Measurements from ENCODE around the gene DLG2.

Gene DLG2

DNA sequence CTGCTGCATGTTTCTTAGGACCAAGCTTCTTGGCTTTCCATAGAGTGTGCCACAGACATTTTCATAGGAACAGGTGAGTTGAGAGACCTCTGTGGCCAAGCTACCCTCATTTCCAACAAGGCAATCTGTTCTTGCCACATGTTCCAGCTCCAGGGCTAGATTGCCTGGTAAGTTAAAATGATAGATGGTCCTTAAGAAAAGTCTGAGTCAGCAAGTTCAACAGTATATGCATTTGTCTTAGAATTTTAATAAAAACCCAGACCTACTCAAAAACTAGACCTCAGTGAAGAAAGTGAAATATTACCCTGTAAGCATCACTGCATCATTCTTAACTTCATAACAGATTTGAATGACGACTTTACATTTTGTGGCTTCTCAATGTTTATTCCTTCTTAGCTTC lies 1123.6 kb downstream of the DLG2 start:
- no peak for DNase-seq

DNA sequence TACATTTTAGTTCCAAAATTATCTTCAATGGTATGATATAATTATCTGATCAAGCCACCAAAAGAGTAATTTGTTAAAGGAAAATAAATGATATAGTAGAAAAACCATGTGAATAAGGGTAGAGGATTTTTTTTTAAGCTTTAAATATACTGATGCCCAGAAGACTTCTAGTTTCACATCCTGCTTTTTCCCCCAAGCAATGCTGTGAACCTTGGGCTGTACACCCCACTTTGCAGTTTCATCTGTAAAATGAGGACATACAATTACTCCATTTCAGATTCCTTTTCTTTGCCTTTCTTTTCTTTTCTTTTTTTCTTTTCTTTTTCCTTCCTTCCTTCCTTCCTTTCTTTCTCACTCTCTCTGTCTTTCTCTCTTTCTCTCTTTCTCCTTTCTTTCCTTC lies 1125.4 kb downstream of the DLG2 start:
- DNase-seq, result no peak

DNA sequence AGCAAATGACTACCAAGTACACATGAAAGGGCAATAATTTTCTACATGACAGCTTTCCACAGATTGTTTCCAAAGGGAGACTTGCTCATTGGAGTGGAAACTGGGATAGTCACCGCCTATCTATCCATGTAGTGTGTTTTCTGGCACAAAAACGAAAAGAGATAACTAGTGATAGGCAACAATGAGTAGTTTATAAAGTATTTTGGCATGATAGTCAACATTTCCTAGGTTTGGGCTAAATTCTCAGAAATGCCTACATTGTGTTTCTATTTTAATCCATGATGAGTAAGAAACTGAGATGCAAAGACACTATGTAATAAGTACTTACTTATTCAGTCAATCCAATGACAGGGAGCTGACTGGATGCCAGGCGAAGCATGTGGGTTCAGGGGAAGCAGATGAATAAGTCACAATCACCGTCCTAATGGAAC lies 1129.1 kb downstream of the DLG2 start:
- DNase-seq, result peak in 4 of 56 donors; percentile 0 to 6 (median 2)

DNA sequence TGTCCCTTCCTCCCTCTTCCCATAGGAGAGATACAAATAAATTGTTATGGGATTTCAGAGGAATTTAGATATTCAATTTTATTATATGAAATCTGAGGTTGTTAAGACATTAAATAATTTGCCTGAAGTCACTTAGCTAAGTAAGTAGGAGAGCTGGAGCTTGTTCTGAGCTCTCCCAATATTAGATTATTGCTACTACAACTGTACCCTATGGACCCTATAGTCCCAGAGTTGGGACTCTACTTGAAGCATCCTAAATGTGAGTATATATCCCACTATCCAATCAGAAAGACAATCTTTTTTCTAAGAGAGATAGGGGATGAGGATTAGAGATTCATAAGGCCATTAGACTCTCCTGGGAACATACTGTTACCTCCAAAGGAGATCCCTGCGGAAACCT lies 1130.0 kb downstream of the DLG2 start:
- no peak for DNase-seq

DNA sequence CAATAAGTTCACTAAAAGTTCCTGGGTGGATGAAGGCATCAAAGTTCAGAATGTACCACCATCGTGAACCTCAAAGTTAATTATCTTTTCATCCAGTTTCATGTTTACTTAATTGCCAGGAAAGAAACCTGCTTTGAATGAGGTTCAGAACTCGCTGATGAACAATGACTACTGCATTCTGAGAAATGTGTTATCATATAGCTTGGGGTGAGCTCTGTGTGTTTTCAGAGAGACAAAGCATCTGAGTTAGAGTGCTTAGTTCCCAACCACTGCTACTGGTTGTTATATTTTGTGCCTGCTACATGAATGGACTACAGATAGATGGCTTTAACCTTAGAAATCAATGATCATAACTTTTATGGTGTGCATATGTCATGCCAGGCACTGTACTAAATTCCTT lies 1131.0 kb downstream of the DLG2 start:
- DNase-seq, result no peak

DNA sequence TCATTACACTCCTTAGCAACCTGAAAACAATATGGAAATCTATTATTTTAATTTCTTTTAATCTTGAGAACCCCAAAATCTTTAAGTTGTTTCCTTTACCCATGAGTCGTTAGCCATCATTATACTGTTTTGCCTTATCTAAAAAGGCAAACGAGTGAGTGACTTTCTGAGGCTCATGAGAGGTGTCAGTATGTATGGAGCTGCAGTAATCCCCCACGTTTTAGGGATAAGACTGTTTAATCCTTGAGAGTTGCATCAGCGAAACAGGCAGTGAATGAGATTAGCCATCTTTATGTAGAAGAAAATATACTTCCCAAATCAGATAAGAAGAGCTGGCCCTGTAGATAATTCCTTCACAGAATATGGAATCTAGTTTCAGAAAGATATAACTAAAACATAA lies 1147.0 kb downstream of the DLG2 start:
- DNase-seq, result no peak

DNA sequence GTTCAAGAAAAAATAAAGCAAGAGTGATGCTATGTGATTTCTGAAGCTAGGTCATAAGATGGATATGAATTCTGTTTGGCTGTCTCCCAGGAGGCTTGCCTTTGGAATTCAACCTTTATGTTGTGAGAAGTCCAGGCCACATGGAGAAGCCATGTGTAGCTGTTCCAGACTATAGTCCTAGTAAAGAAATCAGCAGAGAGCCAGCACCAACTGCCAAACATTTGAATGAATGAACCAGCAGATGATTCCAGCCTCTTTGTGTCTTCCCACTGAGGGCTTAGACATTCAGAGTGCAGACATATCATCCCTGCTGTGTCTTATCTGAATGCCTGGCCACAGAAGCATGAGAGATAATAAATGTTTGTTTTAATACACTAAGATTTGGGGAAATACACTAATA lies 1150.6 kb downstream of the DLG2 start:
- no peak for DNase-seq

DNA sequence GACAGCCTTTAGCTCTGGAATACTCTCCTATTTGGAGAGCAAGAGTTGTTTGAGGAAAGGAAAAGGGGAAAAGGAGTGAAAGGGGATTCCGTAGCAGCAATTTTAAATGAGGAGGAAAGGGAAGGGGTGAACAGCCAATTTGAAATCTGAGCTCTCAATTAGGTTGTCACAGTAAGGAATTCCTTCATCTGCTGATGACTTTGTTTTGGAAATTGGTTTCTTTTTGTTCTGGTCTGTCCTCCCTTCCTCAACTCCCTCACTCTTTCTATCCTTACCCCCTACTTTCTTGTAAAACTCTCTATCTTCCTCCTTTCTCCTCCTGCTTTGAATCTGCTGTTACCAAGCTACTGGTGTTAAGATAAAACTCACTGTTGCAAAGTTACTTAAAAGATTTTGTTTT lies 1155.6 kb downstream of the DLG2 start:
- DNase-seq, result no peak

DNA sequence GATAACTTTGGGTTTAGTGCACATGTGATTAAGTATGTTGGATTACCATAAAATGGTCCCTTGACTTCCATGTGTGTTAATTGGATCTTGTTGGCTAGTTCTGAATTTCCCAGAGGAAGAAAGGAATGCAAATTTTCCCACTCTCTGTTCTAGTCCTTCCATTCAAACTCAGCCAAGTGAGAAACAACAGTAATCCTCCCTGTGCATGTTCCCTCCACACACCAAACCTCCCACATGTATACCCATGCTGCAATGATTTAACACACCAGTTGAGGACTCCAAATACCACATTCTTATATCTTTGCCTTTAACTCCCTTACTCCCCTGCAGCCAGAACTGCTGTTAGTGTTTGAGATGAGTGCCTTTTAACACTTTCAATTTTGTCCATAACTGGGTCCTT lies 1158.9 kb downstream of the DLG2 start:
- DNase-seq, result no peak

DNA sequence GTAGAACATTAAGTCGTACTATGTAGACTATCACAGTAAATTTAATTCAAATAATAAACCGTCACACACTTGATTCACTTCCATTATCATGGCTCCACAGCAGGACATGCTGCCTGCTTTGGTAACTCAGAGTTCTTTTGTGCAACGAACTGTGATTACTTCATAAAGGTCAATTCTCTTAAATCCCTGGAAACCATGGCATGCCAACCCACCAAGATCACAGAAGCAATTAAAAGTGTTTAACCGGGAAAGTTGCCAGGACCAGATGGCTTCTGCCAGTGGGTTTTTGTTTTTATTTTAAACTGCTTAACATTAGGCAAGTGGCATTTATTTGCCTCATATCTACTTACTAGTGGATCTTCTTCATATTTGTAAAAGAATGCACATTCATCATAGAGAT lies 1162.1 kb downstream of the DLG2 start:
- peak in 2 of 56 donors; percentile 1 to 4 for DNase-seq

DNA sequence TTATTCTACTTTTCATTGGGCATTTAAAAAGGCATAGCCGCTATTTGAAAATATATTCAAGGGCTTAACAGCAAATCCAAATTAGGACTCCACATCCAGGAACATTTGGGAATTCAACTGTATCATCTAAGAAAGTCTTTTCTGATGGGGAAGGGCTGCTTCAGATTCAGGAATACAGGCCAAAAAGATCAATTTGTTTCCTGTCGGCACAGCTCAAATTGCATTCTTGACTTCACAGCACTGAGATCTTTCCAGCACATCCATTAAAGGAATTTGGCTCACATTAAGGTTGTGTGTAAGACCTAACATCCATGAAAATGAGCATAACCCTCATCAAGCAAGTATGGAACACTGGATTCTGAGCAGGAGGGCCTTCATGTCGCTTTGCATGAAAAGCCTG lies 1171.5 kb downstream of the DLG2 start:
- DNase-seq, result no peak

DNA sequence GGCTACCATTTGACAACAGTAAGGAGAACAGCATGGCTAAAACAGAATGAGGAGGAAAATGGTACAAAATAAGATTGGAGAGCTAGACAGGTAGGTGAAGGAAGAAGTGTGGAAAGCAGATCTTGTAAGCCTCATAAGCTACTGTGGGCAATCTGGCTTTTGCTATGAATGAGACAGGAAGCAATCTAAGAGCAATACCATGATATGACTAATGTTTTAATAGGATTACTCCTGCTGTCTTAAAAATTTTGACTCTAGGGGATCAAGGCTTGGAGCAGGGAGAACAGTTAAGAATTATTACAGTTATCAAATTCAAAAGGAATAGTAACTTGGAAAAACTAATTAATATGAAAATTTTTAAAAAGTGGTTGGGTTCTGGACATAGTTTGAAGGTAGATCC lies 1174.9 kb downstream of the DLG2 start:
- DNase-seq, result no peak

DNA sequence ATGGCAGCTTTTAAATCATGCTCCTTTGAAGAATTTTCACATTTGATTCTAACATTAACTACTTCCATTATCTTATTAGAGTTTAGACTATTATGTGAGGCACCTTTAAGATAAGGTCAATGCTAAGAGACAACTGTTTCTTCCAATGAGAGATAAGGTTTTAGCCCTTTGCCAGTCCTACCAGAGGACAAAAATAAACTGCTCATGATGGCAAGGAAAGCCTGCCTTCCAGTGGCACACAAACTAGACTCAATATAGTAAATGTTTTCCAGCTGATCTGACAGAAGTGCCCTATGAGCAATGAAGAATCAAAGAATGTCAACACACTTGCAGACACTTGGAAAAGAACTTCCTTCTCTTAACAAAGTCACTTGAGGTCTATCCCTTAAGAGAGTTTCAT lies 1188.6 kb downstream of the DLG2 start:
- no peak for DNase-seq

DNA sequence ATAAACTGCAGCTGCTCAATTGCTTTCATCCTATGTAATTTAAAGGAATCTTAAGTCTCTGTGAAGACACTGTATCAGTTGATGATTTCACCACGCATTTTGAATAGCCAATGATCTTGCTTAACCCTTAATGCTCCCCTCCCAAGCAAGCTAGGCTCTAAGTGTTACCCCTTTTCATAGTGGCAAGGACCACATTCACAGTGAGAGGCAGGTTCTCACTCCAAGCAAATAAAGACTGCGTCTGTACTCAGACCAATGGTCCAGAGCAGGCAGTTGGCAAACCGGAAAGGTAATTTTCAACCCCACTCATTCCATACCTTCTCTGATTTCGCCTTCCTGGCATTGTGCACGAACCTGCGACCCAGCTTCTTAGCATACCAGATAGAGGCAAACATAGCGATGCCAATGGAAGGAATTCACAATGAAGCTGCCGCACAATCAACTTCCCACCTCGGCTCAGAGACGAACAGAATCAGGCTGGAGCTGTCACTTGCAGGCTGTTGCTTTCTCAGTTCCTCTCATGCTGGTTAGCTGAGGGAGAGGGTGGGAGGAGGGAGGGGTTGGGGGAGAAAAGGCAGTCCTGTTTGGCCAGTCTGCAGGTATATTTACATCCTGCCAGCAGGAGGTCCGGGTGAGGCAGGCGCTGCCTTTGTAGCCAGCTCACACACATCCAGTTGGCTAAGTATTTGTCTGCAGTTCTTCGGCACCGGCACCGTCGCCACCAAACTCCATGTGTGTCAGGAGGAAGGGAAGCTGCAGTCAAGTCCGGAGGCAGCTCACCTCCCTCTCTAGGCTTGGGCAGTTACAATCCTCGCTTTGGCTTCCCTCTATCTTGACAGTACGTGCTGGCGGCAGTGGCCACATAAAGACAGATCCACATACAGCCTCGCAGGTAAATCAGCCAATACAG lies 1189.8 kb downstream of the DLG2 start:
- DNase-seq, result peak in 37 of 56 donors; percentile 1 to 65 (median 19)

DNA sequence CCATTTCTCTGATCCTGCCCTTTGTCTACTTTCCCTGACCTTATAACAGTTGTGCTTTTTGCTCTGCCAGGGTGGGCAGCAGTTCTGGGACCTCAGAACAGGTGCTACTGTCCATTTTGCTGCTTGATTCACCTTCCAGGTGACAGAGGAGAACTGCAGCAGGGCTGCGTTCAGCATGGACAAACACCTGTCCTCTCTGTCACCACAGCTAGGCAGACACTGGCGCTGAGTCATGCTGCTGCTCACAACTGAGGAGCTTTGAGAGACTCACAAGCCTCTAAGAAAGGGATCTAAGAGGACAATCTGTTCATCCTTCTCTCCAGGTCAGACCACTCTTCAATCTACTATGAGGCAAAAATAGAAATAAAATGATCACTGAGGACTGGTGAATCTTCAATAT lies 1196.5 kb downstream of the DLG2 start:
- peak in 1 of 56 donors; percentile 2 for DNase-seq

DNA sequence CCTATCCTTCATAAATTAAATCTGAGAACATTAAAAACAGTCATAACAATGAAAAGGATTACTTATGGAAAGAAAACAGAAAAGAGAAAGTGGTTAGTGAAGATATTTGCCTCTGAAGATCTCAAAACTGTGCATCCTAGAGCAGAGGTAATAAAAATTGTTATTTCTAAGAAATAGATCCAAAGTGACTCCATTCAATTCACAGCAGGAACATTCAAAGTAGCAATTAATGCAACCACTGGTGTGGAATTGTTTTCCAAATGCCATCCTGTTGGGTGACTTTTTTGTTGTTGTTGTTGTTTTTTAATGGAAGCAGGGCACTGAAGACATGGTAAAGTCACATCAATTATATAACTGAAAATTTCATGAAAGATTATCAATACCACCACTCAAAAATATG lies 1201.5 kb downstream of the DLG2 start:
- no peak for DNase-seq

DNA sequence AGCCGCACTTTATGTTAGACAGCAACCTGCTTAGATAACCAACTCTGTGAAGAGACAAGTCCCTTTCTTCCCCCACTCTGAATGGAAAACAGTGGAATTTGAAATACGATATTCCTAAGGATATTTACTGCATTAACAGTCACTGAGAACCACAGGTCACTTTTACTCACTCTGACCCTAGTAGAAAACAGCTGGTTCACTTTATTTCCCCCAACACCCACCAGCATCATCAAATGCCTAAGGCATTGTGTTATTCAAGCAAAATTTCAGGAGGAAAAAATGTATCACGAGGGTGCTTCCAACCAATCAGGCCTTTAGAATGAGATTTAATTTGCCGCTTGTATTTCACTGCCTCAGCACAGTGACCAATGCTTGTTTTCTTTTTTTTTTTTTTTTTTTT lies 1206.9 kb downstream of the DLG2 start:
- no peak for DNase-seq

DNA sequence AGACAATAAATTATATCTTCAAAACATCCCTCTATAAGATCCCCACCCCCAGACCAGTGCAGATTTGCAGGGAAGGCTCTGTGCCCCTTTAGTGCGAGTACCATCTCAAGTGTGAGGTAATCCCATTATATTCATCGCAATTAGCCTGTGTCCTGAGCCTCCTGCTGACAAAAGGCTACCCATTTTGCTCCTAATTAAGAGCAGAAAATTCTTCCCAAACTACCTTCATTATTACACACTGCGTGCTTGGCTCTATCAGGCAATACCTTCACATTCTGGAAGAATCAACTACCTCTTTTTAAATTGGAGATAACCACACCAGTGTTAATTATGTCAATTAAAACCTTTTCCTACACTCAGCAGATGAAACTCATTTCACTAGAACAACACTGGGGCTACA lies 1207.5 kb downstream of the DLG2 start:
- no peak for DNase-seq

DNA sequence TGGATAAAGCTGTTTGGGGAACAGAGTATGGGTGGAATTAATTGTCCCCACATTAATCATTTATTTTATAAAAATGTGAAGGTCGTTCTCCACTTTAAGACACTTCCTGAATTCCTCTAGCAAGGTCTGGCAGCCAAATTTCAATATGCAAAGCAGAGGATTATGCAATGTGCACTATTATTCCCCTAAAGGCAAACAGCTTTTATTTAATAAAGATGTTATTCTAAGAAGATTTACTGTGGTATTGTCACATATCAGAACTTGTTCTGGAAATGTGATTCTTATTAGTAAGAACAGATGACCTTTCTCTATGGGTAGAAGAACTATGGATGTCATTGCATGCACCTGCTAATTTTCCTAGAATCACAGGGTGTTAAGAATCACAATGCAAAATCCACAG lies 1212.2 kb downstream of the DLG2 start:
- no peak for DNase-seq

DNA sequence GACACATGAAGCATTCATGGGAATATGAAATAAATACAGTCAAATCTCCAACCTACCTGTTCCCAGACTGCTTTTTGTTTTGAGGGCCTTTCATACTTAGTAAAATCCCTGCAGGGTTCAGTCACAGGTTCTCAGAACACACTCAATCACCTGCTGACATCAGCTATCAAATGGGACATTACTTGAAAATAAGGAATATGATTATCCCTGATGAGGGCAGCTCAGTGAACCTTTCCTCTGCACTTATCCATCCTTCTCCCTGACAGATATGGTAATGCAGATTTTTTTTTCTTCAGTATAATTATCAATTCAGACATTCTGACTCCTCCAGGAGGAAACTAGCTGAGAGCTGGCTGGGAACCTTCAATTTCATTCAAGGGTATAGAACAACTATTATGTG lies 1213.6 kb downstream of the DLG2 start:
- DNase-seq, result no peak

DNA sequence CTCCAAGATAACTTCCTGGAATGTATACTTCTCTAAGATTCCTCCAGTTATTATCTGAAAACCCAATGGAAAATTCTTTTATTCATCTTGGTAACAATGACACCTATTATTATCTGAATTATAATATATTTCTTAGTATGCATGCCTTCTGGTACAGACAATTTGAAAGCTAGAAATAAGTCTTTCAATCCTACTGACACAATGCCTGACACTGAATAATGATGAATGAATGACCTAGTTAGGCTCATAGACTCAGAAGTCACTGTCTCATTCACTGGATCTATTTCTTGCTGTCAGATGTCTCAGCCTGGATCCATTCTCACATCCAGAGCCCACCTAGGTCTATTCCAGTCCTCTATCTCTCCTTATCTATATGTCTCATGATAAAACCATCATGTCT lies 1214.3 kb downstream of the DLG2 start:
- no peak for DNase-seq

DNA sequence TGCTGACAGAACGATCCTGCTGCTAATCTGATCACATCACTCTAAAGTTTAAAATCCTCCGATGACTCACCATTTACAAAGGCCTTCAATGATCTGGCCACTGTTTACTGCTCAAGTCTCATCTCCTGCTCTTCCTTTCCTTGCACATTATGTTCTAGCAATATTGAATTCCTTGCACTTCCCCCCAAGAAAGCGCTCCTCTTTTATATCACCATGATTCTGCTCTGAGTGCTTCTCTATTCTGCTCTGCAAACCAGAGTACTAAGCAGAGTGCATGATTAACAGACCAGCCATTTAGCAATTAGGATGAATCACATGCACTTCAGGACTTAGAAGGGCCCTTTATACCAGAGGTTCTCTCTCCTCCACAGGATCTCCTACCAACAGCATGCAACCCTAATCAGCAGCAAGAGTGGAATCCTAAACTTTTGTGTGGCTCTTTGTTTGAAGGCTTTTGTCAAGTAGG lies 1218.2 kb downstream of the DLG2 start:
- DNase-seq, result no peak

DNA sequence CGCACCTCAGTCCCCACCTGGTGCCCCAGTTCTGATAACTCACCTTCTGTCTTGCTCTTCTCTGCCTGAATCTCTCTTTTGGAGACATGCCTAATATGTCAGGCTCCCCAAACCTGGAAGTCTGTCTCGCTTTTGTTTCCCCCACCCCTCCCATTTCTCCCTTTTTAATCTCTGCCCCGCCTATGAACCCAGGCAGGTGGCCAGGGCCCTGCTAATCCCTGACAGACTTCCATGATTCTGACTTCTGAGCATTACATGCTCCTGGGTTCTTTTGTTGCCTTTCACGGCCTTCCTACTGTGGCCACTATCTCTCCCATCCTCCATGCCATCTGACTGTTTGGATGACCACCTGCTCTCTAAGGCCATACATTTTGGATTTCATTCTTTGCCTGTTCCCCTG lies 1220.1 kb downstream of the DLG2 start:
- DNase-seq, result no peak

Data from nucleus accumbens (tissue), 56 donors.